OCI-LY1 (cell line): Measurements from ENCODE around the gene PGLYRP2.

Experiments used
- CTCF ChIP-seq: fragments of 200-600 bp; sonication (generic), shearing (Covaris generic); IDR thresholded peaks from 2 replicates; pipeline ENCODE4 v1.5.1; 2017; ENCODE audit warnings: mild to moderate bottlenecking, antibody characterized with exemption, low read length, moderate library complexity, mixed read lengths
- EZH2 ChIP-seq: fragments of 200-600 bp; sonication (generic), shearing (Covaris generic); IDR thresholded peaks from 2 replicates; pipeline ENCODE4 v1.8.0; 2017; ENCODE audit warnings: borderline replicate concordance, mixed run types, mild to moderate bottlenecking, antibody characterized with exemption, low read length, moderate library complexity, mixed read lengths

- no peak for TF ChIP-seq CTCF
- no peak for TF ChIP-seq EZH2
These were observed 3.7 kb downstream of the PGLYRP2 start for GRCh38 chr19:15475611-15476010.
